GM10847 (cell line): ENCODE results near the gene TNPO3.

ENCODE experiments used
- POLR2A ChIP-seq: IDR thresholded peaks from 2 replicates; pipeline ENCODE4 v1.6.1; 2011; ENCODE audit not compliant: insufficient read length; ENCODE audit errors: extremely low read depth

The TNPO3 gene

GRCh38 chr7:129074994-129075393, 20.1 kb upstream of the TNPO3 start:
- no peak for TF ChIP-seq POLR2A

DNA sequence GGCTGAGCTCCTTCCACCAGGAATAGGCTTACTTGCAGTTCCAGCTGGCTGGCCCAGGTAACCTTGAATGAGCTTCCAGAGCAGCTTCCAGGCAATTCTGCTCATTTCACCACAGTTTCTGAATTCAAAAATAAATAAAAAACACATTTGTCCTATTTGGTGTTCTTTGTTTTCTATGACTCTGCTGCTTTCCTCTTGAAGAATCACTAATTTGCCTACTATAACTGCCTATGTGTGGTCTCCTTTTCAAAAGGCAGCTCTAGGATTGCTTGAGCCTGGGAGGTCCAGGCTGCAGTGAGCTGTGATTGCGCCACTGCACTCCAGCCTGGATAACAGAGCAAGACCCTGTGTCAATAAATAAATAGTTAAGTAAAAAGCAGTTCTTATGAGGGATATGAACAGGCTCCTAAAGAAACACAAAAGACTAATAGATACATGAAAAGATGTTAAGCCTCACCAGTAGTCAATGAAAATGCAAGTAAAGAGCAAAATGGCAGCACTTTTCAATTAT, 19.5 kb upstream of the TNPO3 start:
- no peak for TF ChIP-seq POLR2A

- TF ChIP-seq POLR2A = no peak
Observed at GRCh38 chr7:129073738-129074137, 18.8 kb upstream of the TNPO3 start.

DNA sequence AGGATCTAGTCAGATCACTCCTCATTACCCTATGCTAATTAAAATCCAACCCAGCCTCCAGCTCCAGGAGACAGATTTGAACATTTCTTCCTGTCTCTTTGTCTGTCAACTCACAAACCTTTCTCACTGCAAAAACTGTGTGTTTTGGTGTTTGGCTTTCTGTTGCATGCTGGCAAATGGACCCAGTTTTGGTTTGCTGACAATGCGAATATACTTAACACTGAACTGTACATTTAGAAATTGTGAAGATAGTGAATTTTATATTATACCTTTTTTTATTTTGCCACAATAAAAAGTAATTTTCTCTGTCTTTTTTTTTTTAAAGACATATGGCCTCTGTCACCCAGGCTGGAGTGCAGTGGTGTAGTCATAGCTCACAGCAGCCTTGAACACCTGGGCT, 18.3 kb upstream of the TNPO3 start:
- TF ChIP-seq POLR2A = no peak

DNA sequence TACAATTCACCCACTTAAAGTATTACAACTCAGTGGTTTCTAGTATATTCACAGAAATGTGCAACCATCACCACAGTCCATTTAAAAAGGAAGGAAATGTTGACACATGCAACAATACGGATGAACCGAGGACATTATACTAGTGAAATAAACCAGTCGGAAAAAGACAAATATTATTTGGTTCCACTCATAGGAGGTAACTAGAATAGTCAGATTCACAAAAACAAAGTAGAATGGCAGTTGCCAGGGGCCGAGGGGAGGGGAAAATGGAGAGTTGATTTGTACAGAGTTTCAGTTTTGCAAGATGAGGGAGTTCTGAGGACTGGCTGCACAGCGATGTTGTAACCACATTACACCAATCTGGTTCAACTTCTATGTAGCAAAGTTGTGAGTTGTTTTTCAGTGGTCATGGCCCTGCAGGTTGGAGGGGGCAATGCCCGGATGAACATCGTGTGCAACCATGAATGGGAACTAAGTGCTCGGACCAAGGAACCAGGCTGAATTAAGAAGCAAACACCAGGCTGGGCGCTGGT, 17.6 kb upstream of the TNPO3 start:
- no peak for TF ChIP-seq POLR2A

- no peak for TF ChIP-seq POLR2A
Observed at GRCh38 chr7:129069021-129069420, 14.1 kb upstream of the TNPO3 start.

GRCh38 chr7:129067943-129068548, 13.1 kb upstream of the TNPO3 start:
- TF ChIP-seq POLR2A = no peak

DNA sequence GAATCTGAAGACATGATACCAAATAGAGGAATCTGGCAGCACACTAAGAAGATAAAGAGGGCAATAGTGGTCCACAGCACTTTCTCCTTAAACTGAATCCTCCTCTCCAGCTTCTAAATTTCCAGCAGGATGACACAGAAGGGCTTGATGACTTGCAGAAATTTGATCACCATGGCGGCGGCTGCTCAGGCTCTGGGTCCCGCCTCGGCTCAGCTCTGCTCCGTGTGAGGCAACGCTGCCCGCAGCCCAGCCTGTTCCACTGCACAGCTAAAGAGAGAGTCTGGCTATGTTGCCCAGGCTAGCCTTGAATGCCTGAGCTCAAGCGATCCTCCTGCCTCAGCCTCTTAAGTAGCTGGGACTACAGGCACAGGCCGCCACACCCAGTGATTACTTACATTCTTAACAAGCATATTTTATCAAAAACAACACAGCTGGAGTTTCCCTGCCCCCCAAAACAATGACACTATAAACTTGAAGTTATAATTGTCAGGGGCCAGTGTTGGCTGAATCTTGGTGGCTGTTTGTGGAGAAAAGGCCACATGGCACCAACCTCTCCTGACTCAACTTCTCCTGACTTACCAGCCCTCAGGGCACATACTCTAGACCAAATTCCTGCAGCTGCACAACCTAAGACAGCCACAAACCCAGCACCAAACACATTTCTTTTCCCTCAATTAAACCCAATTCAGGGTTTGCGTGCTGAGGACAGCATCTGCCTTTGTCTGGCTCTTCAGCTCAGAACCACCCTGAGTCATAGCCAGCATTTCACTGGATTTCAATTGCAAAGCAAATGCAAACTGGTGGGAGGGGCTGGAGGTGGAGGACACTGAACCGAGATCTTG, 11.6 kb upstream of the TNPO3 start:
- TF ChIP-seq POLR2A = no peak

- TF ChIP-seq POLR2A = no peak
Observed at GRCh38 chr7:129055861-129056464, 1.1 kb upstream of the TNPO3 start.

GRCh38 chr7:129055294-129055816, 444 bp upstream of the TNPO3 start:
- peak; percentile 3 for TF ChIP-seq POLR2A

DNA sequence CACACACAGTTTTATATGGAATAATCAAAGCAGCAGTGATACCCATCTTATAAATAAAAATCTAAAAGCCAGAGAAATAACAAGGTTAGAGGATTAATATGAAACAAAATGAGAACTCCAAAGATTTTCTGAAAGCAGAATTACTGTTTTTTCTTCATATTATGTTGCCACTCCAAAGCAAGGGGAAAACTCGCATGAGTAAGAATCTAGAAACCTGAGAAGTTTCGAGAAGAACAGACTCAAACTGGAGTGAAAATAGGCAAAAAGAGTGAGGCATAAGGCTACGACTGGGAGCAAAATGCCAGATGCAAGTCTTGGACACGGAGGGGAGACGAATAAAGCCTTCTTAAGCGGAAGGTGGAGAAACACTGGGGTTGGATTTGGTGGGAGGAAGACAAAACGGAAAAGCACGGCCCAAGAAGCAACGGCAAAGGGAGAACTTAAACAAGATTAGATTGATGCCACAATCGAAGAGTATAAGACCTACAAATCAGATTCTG, 923 bp downstream of the TNPO3 start:
- TF ChIP-seq POLR2A = no peak

- TF ChIP-seq POLR2A = no peak
Observed at GRCh38 chr7:129052441-129052840, 2.5 kb downstream of the TNPO3 start.

DNA sequence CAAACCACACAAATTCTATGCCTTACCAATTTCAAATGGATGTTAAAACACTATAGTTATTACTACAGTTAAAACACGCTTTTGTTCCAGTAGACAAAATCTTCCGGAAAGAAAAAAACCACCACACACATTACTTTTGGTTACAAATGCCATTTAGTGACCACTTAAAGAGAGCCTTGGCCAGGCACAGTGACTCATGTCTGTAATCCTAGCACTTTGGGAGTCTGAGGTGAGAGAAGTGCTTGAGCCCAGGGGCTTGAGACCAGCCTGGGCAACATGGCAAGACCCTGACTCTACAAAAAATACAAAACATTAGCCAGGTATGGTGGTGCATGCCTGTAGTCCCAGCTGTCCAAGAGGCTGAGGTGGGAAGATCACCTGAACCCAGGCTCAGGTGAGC, 7.2 kb downstream of the TNPO3 start:
- no peak for TF ChIP-seq POLR2A

DNA sequence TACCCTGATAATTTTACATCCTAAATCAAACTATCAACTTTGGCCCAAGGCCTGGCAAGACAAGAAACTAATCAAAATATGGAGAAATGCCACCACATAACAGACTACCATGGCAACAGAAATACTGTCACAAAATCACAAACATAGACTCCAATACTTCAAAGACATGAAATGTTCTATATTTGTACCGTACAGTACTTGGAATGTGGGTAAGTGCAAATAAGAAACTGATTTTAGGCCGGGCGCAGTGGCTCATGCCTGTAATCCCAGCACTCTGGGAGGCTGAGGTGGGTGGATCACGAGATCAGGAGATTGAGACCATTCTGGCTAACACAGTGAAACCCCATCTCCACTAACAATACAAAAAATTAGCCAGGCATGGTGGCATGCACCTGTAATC, 9.2 kb downstream of the TNPO3 start:
- no peak for TF ChIP-seq POLR2A

DNA sequence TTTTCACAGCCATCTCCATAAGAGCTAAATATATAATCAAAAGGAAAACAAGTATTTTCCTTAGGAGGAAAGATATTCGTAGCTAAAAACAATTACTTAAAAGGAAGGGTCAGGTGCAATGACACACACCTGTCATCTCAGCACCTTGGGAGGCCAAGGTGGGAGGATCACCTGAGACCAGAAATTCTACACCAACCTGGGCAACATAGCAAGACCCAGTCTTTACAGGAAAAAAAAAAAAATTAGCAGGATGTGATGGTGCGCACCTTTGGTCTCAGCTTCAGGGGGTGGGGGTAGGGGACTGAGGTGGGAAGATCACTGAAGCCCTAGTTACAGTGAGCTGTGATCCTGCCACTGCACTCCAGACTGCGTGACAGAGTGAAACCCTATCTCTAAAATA, 11.9 kb downstream of the TNPO3 start:
- TF ChIP-seq POLR2A = no peak

DNA sequence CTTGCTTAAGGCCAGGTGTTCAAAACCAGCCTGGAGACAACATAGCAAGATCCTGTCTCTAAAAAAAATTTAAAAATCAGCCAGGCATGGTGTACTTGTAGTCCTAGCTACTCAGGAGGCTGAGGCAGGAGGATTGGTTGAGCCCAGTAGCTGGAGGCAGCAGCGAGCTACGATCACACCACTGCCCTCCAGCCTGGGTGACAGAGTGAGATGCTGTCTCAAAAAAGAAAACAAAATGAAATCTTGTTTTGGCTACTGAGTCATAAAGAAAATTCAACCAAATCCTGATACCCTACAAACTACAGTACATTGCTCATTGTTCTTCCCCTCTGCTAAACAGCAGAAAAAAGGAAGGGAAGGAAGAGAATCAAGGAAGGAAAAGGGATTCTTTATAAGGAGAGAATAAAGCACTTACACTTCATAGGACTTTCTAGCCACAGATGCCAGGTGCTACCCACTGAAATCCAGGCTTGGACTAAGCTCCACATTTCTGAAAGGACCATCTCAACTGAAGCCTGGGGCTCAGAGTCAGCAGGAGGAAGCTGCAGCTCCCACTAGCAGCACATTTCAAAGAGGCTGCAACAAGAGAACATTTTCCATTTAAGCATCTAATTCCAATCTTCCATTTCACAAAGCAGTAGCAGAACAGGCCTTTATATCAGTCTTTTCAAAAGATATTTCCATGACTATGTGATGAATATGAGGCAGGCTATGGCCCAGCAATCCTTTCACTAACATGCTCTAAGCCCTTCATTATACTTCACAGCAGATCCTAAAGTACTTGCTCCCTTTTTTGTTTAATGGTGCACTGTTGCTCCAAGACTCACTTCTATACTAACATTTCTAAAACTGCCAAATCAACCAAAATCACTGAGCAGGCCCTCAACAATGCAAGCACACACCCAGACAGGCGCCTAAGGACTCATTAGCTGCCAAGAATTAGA, 13.5 kb downstream of the TNPO3 start:
- TF ChIP-seq POLR2A = no peak
